Colonic mucosa (tissue), 2 donors: ENCODE measurements around the gene PSG7. TPM values are rescaled to one million over a fixed set of nuclear protein-coding genes. Genes with fewer than 3 reads are reported as not detected.

ENCODE experiments used
- total RNA-seq, 2 donors: library from RNA; stranded (reverse); fragmentation: NEBNext Ultra II Directional in 1 of 2; extraction: Animal tissue kit (Norgen Biotek cat#: 25700) in 1 of 2; gene quantifications; one replicate each; pipeline ENCODE4 v1.2.1, GENCODE V29; 2021
- donor health status: DM: no; HTN: no; CAD: no.
- donor health status: DM: no; HTN: no; CAD: no.

Gene PSG7
- total RNA-seq, 2 donors from 2014 or later = not detected

Other genes starting within 250 kb of the PSG7 start
- gene PSG3, start 196.7 kb downstream of the PSG7 start, total RNA-seq = not detected
- gene PSG8, start 171.5 kb downstream of the PSG7 start, total RNA-seq = not detected
- gene PSG1, start 57.5 kb downstream of the PSG7 start, total RNA-seq = not detected
- not detected for gene PSG6, start 19.3 kb downstream of the PSG7 start, total RNA-seq
- not detected for gene PSG11, start 89.3 kb upstream of the PSG7 start, total RNA-seq
- gene PSG2, start 145.5 kb upstream of the PSG7 start, total RNA-seq = not detected
- not detected for gene PSG5, start 249.3 kb upstream of the PSG7 start, total RNA-seq